Measurements from ENCODE around the gene SSC5D. TPM values are rescaled to one million over a fixed set of nuclear protein-coding genes. Genes with fewer than 3 reads are reported as not detected.

SSC5D gene
- total RNA-seq, 4 donors from 2014 or later: 2.1 to 16.7 (median 9.1) TPM

DNA sequence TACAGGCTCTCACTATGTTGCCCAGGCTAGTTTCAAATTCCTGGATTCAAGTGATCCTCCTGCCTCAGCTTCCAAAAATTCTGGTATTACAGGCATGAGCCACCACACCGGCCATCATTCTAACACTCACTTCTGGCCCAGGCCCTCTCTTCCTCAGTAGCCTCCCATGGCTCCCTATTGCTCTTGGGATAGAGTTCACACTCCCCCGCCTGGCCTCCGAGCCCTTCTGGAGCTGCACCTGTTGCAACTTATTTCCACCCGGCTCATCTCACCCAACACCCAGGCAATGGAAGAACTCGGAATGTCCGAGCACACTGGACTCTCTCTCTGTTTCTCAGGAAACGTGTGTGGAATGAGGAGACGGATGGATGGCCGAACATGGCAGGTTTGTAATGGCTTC is 66.1 kb downstream of the SSC5D start:
- TF ChIP-seq, protein P1, sequence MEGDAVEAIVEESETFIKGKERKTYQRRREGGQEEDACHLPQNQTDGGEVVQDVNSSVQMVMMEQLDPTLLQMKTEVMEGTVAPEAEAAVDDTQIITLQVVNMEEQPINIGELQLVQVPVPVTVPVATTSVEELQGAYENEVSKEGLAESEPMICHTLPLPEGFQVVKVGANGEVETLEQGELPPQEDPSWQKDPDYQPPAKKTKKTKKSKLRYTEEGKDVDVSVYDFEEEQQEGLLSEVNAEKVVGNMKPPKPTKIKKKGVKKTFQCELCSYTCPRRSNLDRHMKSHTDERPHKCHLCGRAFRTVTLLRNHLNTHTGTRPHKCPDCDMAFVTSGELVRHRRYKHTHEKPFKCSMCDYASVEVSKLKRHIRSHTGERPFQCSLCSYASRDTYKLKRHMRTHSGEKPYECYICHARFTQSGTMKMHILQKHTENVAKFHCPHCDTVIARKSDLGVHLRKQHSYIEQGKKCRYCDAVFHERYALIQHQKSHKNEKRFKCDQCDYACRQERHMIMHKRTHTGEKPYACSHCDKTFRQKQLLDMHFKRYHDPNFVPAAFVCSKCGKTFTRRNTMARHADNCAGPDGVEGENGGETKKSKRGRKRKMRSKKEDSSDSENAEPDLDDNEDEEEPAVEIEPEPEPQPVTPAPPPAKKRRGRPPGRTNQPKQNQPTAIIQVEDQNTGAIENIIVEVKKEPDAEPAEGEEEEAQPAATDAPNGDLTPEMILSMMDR (IDR thresholded peaks at IDR 0.05; ENCODE audit: low read depth): no peak

DNA sequence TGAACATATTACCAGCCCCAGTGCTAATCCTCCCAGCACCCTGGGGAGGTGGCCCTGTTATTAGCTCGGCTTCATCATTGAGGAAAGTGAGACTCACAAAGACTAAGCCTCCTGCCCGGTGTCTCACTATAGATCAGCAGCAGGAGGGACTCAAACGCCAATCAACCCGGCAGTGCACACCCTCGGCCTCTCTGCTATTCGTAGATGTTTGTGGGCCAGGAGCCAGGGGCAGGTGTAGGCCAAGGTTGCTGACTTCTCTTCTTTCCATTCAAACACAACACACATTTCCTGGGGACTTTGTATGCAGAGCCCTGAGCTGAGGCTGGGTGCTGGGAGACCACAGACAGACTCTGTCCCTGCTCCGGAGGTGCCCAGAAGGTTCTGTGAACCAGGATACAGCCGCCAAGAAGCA is 66.5 kb downstream of the SSC5D start:
- TF ChIP-seq, protein P1 (IDR thresholded peaks at IDR 0.05; ENCODE audit: low read depth): no peak

GRCh38 chr19:55559684-55560083 is 71.4 kb downstream of the SSC5D start:
- TF ChIP-seq, protein P1 (IDR thresholded peaks at IDR 0.05; ENCODE audit: low read depth): no peak

DNA sequence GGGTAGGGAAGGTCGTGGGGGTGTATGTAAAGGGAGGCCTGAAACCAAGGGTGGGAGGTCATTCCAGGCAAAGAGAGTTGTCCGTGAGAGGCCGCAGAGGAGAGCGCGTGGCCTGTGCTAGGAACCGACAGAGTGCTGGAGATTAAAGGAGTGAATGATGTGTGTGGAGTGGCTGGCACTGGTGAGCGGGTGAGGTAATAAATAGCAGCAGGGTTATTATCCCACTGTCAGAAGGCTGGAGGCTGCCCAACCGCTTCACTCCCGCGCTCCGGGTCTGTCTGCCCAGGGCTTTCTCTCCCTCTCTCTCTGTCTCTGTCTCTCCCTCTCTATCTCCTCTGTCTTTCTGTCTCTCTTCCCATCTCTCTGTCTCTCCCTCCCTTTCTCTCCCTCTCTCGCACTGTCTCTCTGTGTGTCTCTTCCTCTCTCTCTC is 75.0 kb downstream of the SSC5D start:
- TF ChIP-seq, protein P1 (IDR thresholded peaks at IDR 0.05; ENCODE audit: low read depth): no peak

DNA sequence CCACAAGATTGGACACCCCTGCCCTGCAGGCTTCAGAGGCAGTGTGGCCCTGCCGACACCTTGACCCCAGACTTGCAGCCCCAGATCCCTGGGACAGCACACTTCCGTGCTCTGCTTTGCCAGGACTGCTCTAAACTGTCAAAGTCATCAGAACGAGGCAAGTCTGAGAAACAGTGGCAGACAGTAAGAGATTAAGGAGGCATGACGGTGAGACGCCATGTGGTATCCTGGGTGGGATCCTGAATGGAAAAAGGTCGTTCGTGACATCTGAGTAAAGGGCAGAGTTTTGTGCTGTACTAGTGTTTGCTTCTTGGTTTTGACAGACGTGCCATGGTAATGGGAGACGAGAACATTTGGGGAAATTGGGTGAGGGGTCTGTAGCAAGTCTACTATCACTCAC is 78.6 kb downstream of the SSC5D start:
- TF ChIP-seq, protein P1 (IDR thresholded peaks at IDR 0.05; ENCODE audit: low read depth): no peak

DNA sequence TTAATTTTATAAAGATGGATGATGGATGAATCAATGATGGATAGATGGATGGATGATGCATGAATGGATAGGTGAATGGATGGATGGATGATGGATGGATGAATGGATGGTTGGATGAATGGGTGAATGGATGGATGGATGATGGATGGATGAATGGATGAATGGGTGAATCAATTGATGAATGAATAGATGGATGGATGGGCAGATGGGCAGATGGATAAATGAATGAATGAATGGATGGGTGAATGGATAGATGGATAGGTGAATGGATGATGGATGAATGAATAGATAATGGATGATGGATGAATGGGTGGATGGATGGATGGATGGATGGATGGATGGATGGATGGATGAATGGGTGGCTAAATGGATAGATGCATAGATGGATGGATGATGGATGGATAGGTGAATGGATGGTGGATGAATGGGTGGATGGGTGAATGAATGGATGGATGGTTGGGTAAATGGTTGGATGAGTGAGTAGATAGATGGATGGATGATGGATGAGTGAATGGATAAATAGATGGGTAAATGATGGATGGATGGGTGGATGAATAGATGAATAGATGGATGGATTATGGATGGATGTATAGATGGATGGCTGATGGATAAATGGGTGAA is 79.6 kb downstream of the SSC5D start:
- TF ChIP-seq, protein P1 (IDR thresholded peaks at IDR 0.05; ENCODE audit: low read depth): no peak

Other genes with a start within 250 kb of the SSC5D start
- 10 to 100 TPM; 23.6 to 42.8 (median 26.6) TPM for gene PPP6R1, start 229.4 kb upstream of the SSC5D start, total RNA-seq
- gene HSPBP1, start 208.3 kb upstream of the SSC5D start, total RNA-seq: 10 to 100 TPM in 2 of 4 donors, 1 to 10 TPM in 2; 4.9 to 17.9 (median 10.4) TPM
- gene BRSK1, start 204.4 kb upstream of the SSC5D start, total RNA-seq: 1 to 10 TPM in 1 of 4 donors, under 1 TPM in 1, not detected in 2; 0.38 to 1.1 TPM
- 10 to 100 TPM in 3 of 4 donors, 1 to 10 TPM in 1; 10.0 to 17.8 (median 14.4) TPM for gene TMEM150B, start 163.1 kb upstream of the SSC5D start, total RNA-seq
- gene KMT5C, start 148.6 kb upstream of the SSC5D start, total RNA-seq: 10 to 100 TPM in 1 of 4 donors, 1 to 10 TPM in 3; 7.0 to 24.1 (median 8.0) TPM
- gene COX6B2, start 133.7 kb upstream of the SSC5D start, total RNA-seq: not detected
- not detected for gene GARIN5B, start 125.2 kb upstream of the SSC5D start, total RNA-seq
- not detected for gene IL11, start 118.0 kb upstream of the SSC5D start, total RNA-seq
- not detected for gene TMEM190, start 111.6 kb upstream of the SSC5D start, total RNA-seq
- 1 to 10 TPM in 1 of 4 donors, under 1 TPM in 1, not detected in 2; 0.44 to 2.8 TPM for gene TMEM238, start 104.1 kb upstream of the SSC5D start, total RNA-seq
- gene RPL28, start 102.5 kb upstream of the SSC5D start, total RNA-seq: 100 to 1,000 TPM; 283 to 590 (median 367) TPM
- 10 to 100 TPM in 1 of 4 donors, 1 to 10 TPM in 3; 4.1 to 12.8 (median 8.6) TPM for gene UBE2S, start 80.6 kb upstream of the SSC5D start, total RNA-seq
- gene SHISA7, start 45.1 kb upstream of the SSC5D start, total RNA-seq: under 1 TPM in 1 of 4 donors, not detected in 3; 0.16 TPM
- gene ISOC2, start 26.8 kb upstream of the SSC5D start, total RNA-seq: 10 to 100 TPM; 38.2 to 62.4 (median 45.7) TPM
- gene C19orf85, start 23.7 kb upstream of the SSC5D start, total RNA-seq: not detected
- 1 to 10 TPM in 3 of 4 donors, under 1 TPM in 1; 0.88 to 2.6 (median 2.3) TPM for gene ZNF628, start 11.8 kb upstream of the SSC5D start, total RNA-seq
- gene NAT14, start 3.2 kb upstream of the SSC5D start, total RNA-seq: 1 to 10 TPM; 1.0 to 2.3 (median 1.6) TPM
- gene SBK2, start 48.7 kb downstream of the SSC5D start, total RNA-seq: not detected
- gene SBK3, start 57.1 kb downstream of the SSC5D start, total RNA-seq: not detected
- 1 to 10 TPM in 1 of 4 donors, under 1 TPM in 2, not detected in 1; 0.51 to 5.3 (median 0.66) TPM for gene ZNF579, start 92.4 kb downstream of the SSC5D start, total RNA-seq
- gene FIZ1, start 111.1 kb downstream of the SSC5D start, total RNA-seq: 10 to 100 TPM in 1 of 4 donors, 1 to 10 TPM in 3; 1.8 to 12.1 (median 2.7) TPM
- gene ZNF524, start 111.9 kb downstream of the SSC5D start, total RNA-seq: 10 to 100 TPM in 3 of 4 donors, 1 to 10 TPM in 1; 3.8 to 33.5 (median 26.4) TPM
- gene ZNF865, start 117.2 kb downstream of the SSC5D start, total RNA-seq: 1 to 10 TPM; 1.8 to 8.9 (median 3.6) TPM
- 1 to 10 TPM; 1.3 to 6.0 (median 2.3) TPM for gene ZNF784, start 136.1 kb downstream of the SSC5D start, total RNA-seq
- gene ZNF580, start 152.6 kb downstream of the SSC5D start, total RNA-seq: 10 to 100 TPM in 3 of 4 donors, 1 to 10 TPM in 1; 5.9 to 35.4 (median 12.3) TPM
- 10 to 100 TPM in 3 of 4 donors, 1 to 10 TPM in 1; 6.4 to 25.5 (median 19.0) TPM for gene ZNF581, start 155.2 kb downstream of the SSC5D start, total RNA-seq
- gene CCDC106, start 159.8 kb downstream of the SSC5D start, total RNA-seq: 10 to 100 TPM in 1 of 4 donors, 1 to 10 TPM in 3; 1.8 to 24.1 (median 8.4) TPM
- 10 to 100 TPM; 51.8 to 96.8 (median 72.5) TPM for gene U2AF2, start 166.6 kb downstream of the SSC5D start, total RNA-seq
- 100 to 1,000 TPM in 1 of 4 donors, 10 to 100 TPM in 3; 27.6 to 118 (median 59.7) TPM for gene EPN1, start 186.8 kb downstream of the SSC5D start, total RNA-seq
- not detected for gene NLRP9, start 250.0 kb downstream of the SSC5D start, total RNA-seq